WTC11 (cell line): ENCODE measurements around the gene ZNF750. TPM values are rescaled to one million over a fixed set of nuclear protein-coding genes. Genes with fewer than 3 reads are reported as not detected.
A peak's percentile ranks its signal among the peaks of the same experiment; 100 is the strongest.

Experiments used
- ATAC-seq: fragments of 200-7000 bp; cut with Tn5 transposase; 2 replicates; pipeline ENCODE4 v1.10.0; 2021; ENCODE audit warnings: mild to moderate bottlenecking, moderate library complexity
- CTCF ChIA-PET: fragments of 300-600 bp; sonication (Branson Sonifier 250); formaldehyde crosslinking; loops from one replicate; lab custom pipeline; 2021; ENCODE audit warnings: antibody characterized with exemption; lab: Charles Lee
- POLR2A ChIA-PET: fragments of 350-600 bp; sonication (Branson Sonifier 250); formaldehyde crosslinking; loops from one replicate; lab custom pipeline; 2021; ENCODE audit warnings: antibody characterized with exemption; lab: Charles Lee
- DNase-seq: peaks from one replicate; pipeline ENCODE4 v3.0.0; 2021; ENCODE audit warnings: low spot score
- H3K27ac Mint-ChIP-seq: 2 replicates; pipeline ENCODE4 v1.8.0; 2021; ENCODE audit warnings: mixed read lengths
- H3K27me3 Mint-ChIP-seq: 2 replicates; pipeline ENCODE4 v1.8.0; 2021; ENCODE audit warnings: low read depth, mild to moderate bottlenecking, moderate library complexity, mixed read lengths
- H3K36me3 Mint-ChIP-seq: 2 replicates; pipeline ENCODE4 v1.8.0; 2021; ENCODE audit warnings: mixed read lengths
- H3K4me1 Mint-ChIP-seq: 2 replicates; pipeline ENCODE4 v1.8.0; 2022; ENCODE audit warnings: mixed read lengths
- H3K4me3 Mint-ChIP-seq: 2 replicates; pipeline ENCODE4 v1.8.0; 2021; ENCODE audit warnings: mild to moderate bottlenecking, moderate library complexity, mixed read lengths
- H3K9me3 Mint-ChIP-seq: 2 replicates; pipeline ENCODE4 v1.8.0; 2021; ENCODE audit warnings: mixed read lengths
- ATF1 ChIP-seq: sonication (generic); formaldehyde crosslinking; IDR thresholded peaks from 2 replicates; pipeline ENCODE4 v1.8.1; 2023; ENCODE audit warnings: mild to moderate bottlenecking, moderate library complexity, missing genetic modification reagents
- CTCF ChIP-seq: fragments of 200-600 bp; IDR thresholded peaks from 2 replicates; pipeline ENCODE4 v1.8.0; 2022; ENCODE audit warnings: antibody characterized with exemption
- ETV6 ChIP-seq: sonication (generic); formaldehyde crosslinking; IDR thresholded peaks from 2 replicates; pipeline ENCODE4 v1.8.1; 2022; ENCODE audit warnings: mild to moderate bottlenecking, missing genetic modification reagents
- FOXJ3 ChIP-seq: sonication (generic); formaldehyde crosslinking; IDR thresholded peaks from 2 replicates; pipeline ENCODE4 v1.9.0; 2021; ENCODE audit warnings: missing genetic modification reagents, mild to moderate bottlenecking, borderline replicate concordance
- FOXK1 ChIP-seq: sonication (generic); formaldehyde crosslinking; IDR thresholded peaks from 2 replicates; pipeline ENCODE4 v1.8.0; 2022; ENCODE audit warnings: mild to moderate bottlenecking, moderate library complexity, missing genetic modification reagents
- GABPB1 ChIP-seq: sonication (generic); formaldehyde crosslinking; IDR thresholded peaks from 2 replicates; pipeline ENCODE4 v1.8.1; 2023; ENCODE audit warnings: mild to moderate bottlenecking, missing genetic modification reagents
- HMGXB4 ChIP-seq: sonication (generic); formaldehyde crosslinking; IDR thresholded peaks from 2 replicates; pipeline ENCODE4 v1.8.1; 2023; ENCODE audit warnings: mild to moderate bottlenecking, moderate library complexity, missing genetic modification reagents
- MYBL2 ChIP-seq: sonication (generic); formaldehyde crosslinking; IDR thresholded peaks from 2 replicates; pipeline ENCODE4 v1.8.1; 2023; ENCODE audit warnings: mild to moderate bottlenecking, moderate library complexity, missing genetic modification reagents
- NR1H2 ChIP-seq: sonication (generic); formaldehyde crosslinking; IDR thresholded peaks from 2 replicates; pipeline ENCODE4 v1.9.0; 2021; ENCODE audit warnings: mild to moderate bottlenecking, moderate library complexity, missing genetic modification reagents
- NR2C2 ChIP-seq: sonication (generic); formaldehyde crosslinking; IDR thresholded peaks from 2 replicates; pipeline ENCODE4 v1.8.0; 2022; ENCODE audit warnings: mild to moderate bottlenecking, missing genetic modification reagents
- OVOL2 ChIP-seq: fragments of 250-450 bp; sonication (Bioruptor Pico); IDR thresholded peaks from 2 replicates; pipeline ENCODE4 v1.9.0; 2021; ENCODE audit warnings: mild to moderate bottlenecking, borderline replicate concordance
- PRRX2 ChIP-seq: fragments of 250-450 bp; sonication (Bioruptor Pico); IDR thresholded peaks from 2 replicates; pipeline ENCODE4 v1.8.0; 2021; ENCODE audit warnings: mild to moderate bottlenecking
- RORB ChIP-seq: fragments of 250-450 bp; sonication (Bioruptor Pico); IDR thresholded peaks from 2 replicates; pipeline ENCODE4 v1.9.0; 2021; ENCODE audit warnings: mild to moderate bottlenecking
- ZNF138 ChIP-seq: sonication (generic); formaldehyde crosslinking; conservative IDR thresholded peaks from 2 replicates; pipeline ENCODE4 v1.8.1; 2022; ENCODE audit warnings: mild to moderate bottlenecking, moderate library complexity, missing genetic modification reagents
- ZNF671 ChIP-seq: fragments of 250-450 bp; sonication (Bioruptor Pico); IDR thresholded peaks from 2 replicates; pipeline ENCODE4 v1.8.0; 2021; ENCODE audit warnings: mild to moderate bottlenecking
- ZSCAN18 ChIP-seq: fragments of 250-450 bp; sonication (Bioruptor Pico); IDR thresholded peaks from 2 replicates; pipeline ENCODE4 v2.1.2; 2022; ENCODE audit warnings: mild to moderate bottlenecking, moderate library complexity
- total RNA-seq: library from RNA; stranded (reverse); gene quantifications from 3 replicates; pipeline ENCODE4 v1.2.3, GENCODE V29; 2021
- TF ChIP-seq, protein P1 (sequence below): fragments of 250-450 bp; sonication (Bioruptor Pico); IDR thresholded peaks from 2 replicates; pipeline ENCODE4 v1.9.0; 2021; ENCODE audit warnings: mild to moderate bottlenecking, borderline replicate concordance
- TF ChIP-seq, protein P2 (sequence below): sonication (generic); formaldehyde crosslinking; IDR thresholded peaks from 2 replicates; pipeline ENCODE4 v1.8.0; 2023; ENCODE audit warnings: missing genetic modification reagents, mild to moderate bottlenecking, borderline replicate concordance
- TF ChIP-seq, protein P3 (sequence below): sonication (generic); formaldehyde crosslinking; IDR thresholded peaks from 2 replicates; pipeline ENCODE4 v1.8.1; 2022; ENCODE audit warnings: low read depth, missing genetic modification reagents, borderline replicate concordance
- TF ChIP-seq, protein P4 (sequence below): fragments of 250-450 bp; sonication (Bioruptor Pico); IDR thresholded peaks from 2 replicates; pipeline ENCODE4 v1.8.0; 2021; ENCODE audit warnings: mild to moderate bottlenecking

The ZNF750 gene
- total RNA-seq, 1 experiment from 2014 or later: 0.04 TPM

DNA sequence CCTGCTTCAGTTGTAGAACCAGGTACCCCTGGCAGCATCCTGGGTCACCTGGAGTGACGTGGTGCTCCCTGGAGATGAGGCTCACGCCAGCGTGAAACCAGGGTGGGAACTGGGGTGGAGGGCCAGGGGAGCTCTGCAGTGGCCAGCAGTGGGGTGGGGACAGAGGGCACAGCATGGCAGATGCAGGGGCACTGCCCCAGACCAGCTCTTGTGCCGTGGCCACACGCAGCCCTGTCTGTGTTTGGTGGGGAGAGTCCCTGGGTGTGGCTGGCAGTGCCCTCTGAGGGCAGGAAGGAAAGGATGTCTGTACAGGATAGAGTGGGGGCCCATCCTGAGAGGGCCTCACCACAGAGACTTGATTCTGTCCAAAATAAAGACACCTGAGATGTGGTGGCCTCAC is 24.5 kb downstream of the ZNF750 start (continued):
- TF ChIP-seq CTCF (no peak), GABPB1 (no peak), ATF1 (CRISPR knock-in tag) (no peak)

DNA sequence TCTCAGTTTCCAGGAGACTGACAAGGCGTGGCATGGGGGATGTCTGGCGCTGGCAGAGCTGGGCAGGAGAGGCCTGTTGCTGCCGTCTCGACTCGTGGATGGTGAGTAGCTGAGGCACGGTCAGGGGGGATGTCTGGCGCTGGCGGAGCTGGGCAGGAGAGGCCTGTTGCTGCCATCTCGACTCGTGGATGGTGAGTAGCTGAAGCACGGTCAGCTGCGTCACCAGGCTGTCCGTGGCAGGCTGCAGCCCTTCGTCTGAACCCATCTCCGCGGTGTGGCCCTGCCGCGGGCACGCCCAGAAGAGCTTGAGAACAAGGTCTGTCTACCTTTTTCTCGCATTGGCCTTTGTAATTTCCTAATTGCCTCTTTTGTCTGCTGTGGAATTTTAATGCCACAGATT is 25.0 kb downstream of the ZNF750 start:
- ChIA-PET POLR2A (no interaction called here), CTCF (no interaction called here)
- DNase-seq: no peak
- no peaks in the 10 kb centered on the region for H3K27me3 Mint-ChIP-seq
- ATAC-seq: no peak
- peaks cover 84% of the 10 kb centered on the region for H3K36me3 Mint-ChIP-seq
- H3K4me3 Mint-ChIP-seq: no peak overlapping the region
- H3K4me1 Mint-ChIP-seq: peaks cover 12% of the 10 kb centered on the region
- 0 out of 2 replicates have a peak overlapping the region, but pooled peaks have one; percentile 41 for H3K27ac Mint-ChIP-seq
- no peaks in the 10 kb centered on the region for H3K9me3 Mint-ChIP-seq
- TF ChIP-seq ZSCAN18 (no peak), ZNF671 (no peak), ZNF138 (CRISPR knock-in tag) (no peak), FOXK1 (CRISPR knock-in tag) (no peak), ETV6 (no peak), NR2C2 (CRISPR knock-in tag) (no peak), PRRX2 (CRISPR knock-in tag) (no peak), FOXJ3 (CRISPR knock-in tag) (no peak), RORB (no peak), ATF1 (CRISPR knock-in tag) (no peak), OVOL2 (CRISPR knock-in tag) (no peak), HMGXB4 (no peak), MYBL2 (CRISPR knock-in tag) (no peak), NR1H2 (CRISPR knock-in tag) (no peak)
- TF ChIP-seq, protein P1, sequence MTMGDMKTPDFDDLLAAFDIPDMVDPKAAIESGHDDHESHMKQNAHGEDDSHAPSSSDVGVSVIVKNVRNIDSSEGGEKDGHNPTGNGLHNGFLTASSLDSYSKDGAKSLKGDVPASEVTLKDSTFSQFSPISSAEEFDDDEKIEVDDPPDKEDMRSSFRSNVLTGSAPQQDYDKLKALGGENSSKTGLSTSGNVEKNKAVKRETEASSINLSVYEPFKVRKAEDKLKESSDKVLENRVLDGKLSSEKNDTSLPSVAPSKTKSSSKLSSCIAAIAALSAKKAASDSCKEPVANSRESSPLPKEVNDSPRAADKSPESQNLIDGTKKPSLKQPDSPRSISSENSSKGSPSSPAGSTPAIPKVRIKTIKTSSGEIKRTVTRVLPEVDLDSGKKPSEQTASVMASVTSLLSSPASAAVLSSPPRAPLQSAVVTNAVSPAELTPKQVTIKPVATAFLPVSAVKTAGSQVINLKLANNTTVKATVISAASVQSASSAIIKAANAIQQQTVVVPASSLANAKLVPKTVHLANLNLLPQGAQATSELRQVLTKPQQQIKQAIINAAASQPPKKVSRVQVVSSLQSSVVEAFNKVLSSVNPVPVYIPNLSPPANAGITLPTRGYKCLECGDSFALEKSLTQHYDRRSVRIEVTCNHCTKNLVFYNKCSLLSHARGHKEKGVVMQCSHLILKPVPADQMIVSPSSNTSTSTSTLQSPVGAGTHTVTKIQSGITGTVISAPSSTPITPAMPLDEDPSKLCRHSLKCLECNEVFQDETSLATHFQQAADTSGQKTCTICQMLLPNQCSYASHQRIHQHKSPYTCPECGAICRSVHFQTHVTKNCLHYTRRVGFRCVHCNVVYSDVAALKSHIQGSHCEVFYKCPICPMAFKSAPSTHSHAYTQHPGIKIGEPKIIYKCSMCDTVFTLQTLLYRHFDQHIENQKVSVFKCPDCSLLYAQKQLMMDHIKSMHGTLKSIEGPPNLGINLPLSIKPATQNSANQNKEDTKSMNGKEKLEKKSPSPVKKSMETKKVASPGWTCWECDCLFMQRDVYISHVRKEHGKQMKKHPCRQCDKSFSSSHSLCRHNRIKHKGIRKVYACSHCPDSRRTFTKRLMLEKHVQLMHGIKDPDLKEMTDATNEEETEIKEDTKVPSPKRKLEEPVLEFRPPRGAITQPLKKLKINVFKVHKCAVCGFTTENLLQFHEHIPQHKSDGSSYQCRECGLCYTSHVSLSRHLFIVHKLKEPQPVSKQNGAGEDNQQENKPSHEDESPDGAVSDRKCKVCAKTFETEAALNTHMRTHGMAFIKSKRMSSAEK (CRISPR knock-in tag): no peak
- TF ChIP-seq, protein P2, sequence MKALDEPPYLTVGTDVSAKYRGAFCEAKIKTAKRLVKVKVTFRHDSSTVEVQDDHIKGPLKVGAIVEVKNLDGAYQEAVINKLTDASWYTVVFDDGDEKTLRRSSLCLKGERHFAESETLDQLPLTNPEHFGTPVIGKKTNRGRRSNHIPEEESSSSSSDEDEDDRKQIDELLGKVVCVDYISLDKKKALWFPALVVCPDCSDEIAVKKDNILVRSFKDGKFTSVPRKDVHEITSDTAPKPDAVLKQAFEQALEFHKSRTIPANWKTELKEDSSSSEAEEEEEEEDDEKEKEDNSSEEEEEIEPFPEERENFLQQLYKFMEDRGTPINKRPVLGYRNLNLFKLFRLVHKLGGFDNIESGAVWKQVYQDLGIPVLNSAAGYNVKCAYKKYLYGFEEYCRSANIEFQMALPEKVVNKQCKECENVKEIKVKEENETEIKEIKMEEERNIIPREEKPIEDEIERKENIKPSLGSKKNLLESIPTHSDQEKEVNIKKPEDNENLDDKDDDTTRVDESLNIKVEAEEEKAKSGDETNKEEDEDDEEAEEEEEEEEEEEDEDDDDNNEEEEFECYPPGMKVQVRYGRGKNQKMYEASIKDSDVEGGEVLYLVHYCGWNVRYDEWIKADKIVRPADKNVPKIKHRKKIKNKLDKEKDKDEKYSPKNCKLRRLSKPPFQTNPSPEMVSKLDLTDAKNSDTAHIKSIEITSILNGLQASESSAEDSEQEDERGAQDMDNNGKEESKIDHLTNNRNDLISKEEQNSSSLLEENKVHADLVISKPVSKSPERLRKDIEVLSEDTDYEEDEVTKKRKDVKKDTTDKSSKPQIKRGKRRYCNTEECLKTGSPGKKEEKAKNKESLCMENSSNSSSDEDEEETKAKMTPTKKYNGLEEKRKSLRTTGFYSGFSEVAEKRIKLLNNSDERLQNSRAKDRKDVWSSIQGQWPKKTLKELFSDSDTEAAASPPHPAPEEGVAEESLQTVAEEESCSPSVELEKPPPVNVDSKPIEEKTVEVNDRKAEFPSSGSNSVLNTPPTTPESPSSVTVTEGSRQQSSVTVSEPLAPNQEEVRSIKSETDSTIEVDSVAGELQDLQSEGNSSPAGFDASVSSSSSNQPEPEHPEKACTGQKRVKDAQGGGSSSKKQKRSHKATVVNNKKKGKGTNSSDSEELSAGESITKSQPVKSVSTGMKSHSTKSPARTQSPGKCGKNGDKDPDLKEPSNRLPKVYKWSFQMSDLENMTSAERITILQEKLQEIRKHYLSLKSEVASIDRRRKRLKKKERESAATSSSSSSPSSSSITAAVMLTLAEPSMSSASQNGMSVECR (CRISPR knock-in tag): no peak
- TF ChIP-seq, protein P3, sequence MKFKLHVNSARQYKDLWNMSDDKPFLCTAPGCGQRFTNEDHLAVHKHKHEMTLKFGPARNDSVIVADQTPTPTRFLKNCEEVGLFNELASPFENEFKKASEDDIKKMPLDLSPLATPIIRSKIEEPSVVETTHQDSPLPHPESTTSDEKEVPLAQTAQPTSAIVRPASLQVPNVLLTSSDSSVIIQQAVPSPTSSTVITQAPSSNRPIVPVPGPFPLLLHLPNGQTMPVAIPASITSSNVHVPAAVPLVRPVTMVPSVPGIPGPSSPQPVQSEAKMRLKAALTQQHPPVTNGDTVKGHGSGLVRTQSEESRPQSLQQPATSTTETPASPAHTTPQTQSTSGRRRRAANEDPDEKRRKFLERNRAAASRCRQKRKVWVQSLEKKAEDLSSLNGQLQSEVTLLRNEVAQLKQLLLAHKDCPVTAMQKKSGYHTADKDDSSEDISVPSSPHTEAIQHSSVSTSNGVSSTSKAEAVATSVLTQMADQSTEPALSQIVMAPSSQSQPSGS (CRISPR knock-in tag): no peak
- TF ChIP-seq, protein P4, sequence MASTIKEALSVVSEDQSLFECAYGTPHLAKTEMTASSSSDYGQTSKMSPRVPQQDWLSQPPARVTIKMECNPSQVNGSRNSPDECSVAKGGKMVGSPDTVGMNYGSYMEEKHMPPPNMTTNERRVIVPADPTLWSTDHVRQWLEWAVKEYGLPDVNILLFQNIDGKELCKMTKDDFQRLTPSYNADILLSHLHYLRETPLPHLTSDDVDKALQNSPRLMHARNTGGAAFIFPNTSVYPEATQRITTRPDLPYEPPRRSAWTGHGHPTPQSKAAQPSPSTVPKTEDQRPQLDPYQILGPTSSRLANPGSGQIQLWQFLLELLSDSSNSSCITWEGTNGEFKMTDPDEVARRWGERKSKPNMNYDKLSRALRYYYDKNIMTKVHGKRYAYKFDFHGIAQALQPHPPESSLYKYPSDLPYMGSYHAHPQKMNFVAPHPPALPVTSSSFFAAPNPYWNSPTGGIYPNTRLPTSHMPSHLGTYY (CRISPR knock-in tag): no peak
